ENCODE data around the gene EXOC4. TPM values are rescaled to one million over a fixed set of nuclear protein-coding genes. Genes with fewer than 3 reads are reported as not detected.

Gene EXOC4
- total RNA-seq, 3 donors from 2014 or later: 63.9 to 90.2 (median 89.5) TPM

GRCh38 chr7:134013249-134013648 is 760.4 kb downstream of the EXOC4 start:
- intact Hi-C loops (cut with DNase I, micrococcal nuclease): no loop called here
- TF ChIP-seq CTCF (IDR thresholded peaks at IDR 0.05): no peak
- H3K36me3 ChIP-seq (ENCODE audit: low read depth): no peaks in the 10 kb centered on the region
- no peak for ATAC-seq
- no peaks in the 10 kb centered on the region for H3K9me3 ChIP-seq
- DNase-seq: no peak
- H3K4me3 ChIP-seq: no peak overlapping the region
- H3K4me1 ChIP-seq (ENCODE audit: low read depth): no peaks in the 10 kb centered on the region

GRCh38 chr7:134014935-134015334 is 762.1 kb downstream of the EXOC4 start:
- H3K36me3 ChIP-seq (ENCODE audit: low read depth): no peaks in the 10 kb centered on the region
- H3K4me1 ChIP-seq (ENCODE audit: low read depth): no peaks in the 10 kb centered on the region
- H3K9me3 ChIP-seq: no peaks in the 10 kb centered on the region
- intact Hi-C loops (cut with DNase I, micrococcal nuclease): no loop called here
- H3K4me3 ChIP-seq: no peak overlapping the region
- no peak for TF ChIP-seq CTCF (IDR thresholded peaks at IDR 0.05)
- ATAC-seq (no peak), DNase-seq (no peak)

DNA sequence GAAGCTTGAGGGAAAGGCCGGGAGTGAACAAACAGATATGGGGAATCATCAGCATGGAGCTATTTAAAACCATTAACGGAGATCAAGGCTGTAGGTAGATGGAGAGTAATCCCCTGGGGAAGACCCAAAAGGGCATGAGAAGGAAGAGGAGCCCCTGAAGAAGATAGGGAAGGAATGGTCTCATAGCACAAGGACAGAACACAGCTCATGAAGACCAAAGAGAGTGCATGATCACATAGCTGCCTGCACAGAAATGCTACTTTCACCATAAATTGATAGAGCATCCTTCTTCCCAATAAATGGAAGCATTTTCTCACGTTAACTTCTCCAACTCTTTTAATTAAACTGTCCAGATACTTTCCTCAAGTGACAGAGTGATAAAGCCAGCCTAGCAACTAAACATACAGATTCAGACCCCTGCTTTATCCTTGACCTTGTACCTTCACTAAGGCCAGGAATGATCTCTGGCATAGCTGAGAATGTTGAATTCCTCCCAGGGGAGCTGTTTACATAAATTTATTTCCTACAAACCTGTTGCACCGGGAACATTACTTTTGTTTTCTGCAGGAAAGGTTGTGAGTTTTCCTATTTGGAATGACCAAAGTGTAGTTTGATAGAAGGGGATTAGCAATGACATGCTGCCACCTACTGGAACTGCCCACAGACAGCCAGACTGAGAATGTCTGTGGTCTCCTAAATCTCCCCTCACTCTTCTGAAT is 763.5 kb downstream of the EXOC4 start:
- DNase-seq: peak in 1 of 3 donors; percentile 57
- Histone ChIP-seq H3K36me3 (ENCODE audit: low read depth) (no peaks in the 10 kb centered on the region), H3K9me3 (no peaks in the 10 kb centered on the region), H3K4me3 (no peak overlapping the region), H3K4me1 (ENCODE audit: low read depth) (no peaks in the 10 kb centered on the region)
- ATAC-seq: peak; percentile 51
- TF ChIP-seq CTCF (IDR thresholded peaks at IDR 0.05): peak; percentile 11
- intact Hi-C loops (cut with DNase I, micrococcal nuclease): no loop called here

GRCh38 chr7:134016942-134017303 is 764.0 kb downstream of the EXOC4 start:
- Histone ChIP-seq H3K4me1 (ENCODE audit: low read depth) (no peaks in the 10 kb centered on the region), H3K36me3 (ENCODE audit: low read depth) (no peaks in the 10 kb centered on the region), H3K4me3 (no peak overlapping the region), H3K9me3 (no peaks in the 10 kb centered on the region)
- DNase-seq (no peak), ATAC-seq (no peak)
- no peak for TF ChIP-seq CTCF (IDR thresholded peaks at IDR 0.05)
- intact Hi-C loops (cut with DNase I, micrococcal nuclease): no loop called here

DNA sequence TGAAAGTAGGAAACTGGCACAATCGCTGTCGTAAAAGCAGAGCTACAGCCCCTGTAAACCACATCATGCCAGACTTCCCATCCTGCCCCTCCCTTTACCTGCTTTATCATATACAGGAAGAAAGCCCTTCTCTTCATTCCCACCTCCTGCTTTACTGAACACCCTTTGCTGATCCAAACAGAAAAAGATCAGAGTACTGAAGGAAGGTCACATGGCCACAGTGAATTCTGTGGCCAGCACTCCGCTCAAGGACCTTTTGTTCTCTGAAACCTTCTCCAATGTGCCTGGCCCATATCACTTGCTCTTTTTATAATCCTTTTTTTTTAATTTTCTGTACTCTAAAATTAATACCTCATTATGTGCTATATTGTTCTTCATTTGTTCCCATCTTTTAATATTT is 765.4 kb downstream of the EXOC4 start:
- Histone ChIP-seq H3K4me3 (no peak overlapping the region), H3K9me3 (no peaks in the 10 kb centered on the region), H3K4me1 (ENCODE audit: low read depth) (no peaks in the 10 kb centered on the region), H3K36me3 (ENCODE audit: low read depth) (no peaks in the 10 kb centered on the region)
- no peak for DNase-seq
- no peak for TF ChIP-seq CTCF (IDR thresholded peaks at IDR 0.05)
- no peak for ATAC-seq
- intact Hi-C loops (cut with DNase I, micrococcal nuclease): no loop called here

DNA sequence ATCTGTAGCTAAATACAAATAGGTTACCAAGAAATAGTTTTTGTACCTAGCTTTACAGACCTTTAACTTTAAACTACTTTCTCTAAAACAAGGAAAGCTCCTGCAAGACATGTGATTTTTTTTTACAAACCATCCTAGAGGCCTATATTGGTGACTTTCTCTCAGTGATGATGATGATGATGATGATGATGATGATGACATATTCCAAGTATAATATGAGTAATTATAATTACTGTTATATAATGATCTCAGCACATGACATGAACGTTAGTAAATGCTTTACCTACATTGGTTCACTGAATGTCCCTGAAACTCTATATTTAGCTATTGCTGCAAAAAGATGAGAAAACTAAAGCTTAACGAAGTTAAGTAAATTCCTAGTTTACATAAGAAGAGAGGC is 766.4 kb downstream of the EXOC4 start:
- DNase-seq: no peak
- Histone ChIP-seq H3K36me3 (ENCODE audit: low read depth) (no peaks in the 10 kb centered on the region), H3K4me1 (ENCODE audit: low read depth) (no peaks in the 10 kb centered on the region), H3K4me3 (no peak overlapping the region), H3K9me3 (no peaks in the 10 kb centered on the region)
- ATAC-seq: no peak
- no peak for TF ChIP-seq CTCF (IDR thresholded peaks at IDR 0.05)
- intact Hi-C loops (cut with DNase I, micrococcal nuclease): no loop called here

Data from mucosa of descending colon (tissue), 3 donors.